DMS79 (cell line): ENCODE data around the gene SETDB1.

ENCODE experiments used
- DNase-seq: peaks from one replicate; lab custom pipeline; 2025; lab: John Stamatoyannopoulos, UW

Gene SETDB1

GRCh38 chr1:150976401-150976821 is 50.2 kb downstream of the SETDB1 start:
- no peak for DNase-seq

GRCh38 chr1:150976879-150977694 is 50.9 kb downstream of the SETDB1 start:
- no peak for DNase-seq

DNA sequence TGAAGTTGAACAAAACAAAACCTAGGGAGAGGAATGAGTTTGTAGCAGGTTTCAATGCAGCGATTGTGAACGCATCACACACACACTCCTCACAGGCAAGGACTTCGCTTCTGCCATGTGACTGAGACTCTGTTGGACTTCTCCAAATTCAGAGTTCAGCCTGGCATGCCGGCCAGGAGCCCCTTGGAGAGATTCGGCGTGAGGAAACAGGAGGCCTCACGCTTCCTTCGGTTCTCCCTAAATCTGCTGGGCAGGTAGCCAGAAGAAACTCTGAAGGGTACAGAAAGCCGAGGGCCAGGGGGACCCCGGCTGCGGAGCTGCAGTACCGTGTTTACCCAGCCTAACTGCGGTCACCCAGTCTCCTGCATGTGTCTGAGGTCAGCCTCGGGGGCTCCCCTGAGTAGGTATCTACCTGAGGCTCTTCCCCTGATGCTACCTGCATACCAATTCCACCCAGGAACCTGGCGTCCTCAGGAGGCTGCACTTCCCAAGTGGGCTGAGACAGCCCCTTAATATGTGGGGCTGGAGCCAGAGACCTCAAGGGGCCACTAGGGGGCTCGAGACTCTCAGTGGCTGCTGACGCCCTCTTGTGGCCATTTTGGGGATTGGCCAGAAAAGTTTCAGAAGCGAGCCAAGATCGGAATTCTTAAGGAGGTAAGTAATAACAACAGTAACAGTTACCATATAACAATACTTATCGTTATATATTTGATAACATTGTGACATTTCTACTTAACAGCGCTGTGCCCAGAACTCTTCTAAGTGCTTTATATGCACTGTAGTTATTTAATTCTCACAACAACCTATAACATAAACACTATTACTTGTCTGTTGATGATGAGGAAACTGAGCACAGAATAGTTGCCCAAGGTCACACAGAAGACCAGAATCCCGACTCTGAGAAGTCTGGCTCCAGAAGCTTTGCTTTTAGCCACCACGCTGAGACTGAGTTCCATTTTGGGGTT is 53.2 kb downstream of the SETDB1 start:
- DNase-seq, result peak; percentile 75

DNA sequence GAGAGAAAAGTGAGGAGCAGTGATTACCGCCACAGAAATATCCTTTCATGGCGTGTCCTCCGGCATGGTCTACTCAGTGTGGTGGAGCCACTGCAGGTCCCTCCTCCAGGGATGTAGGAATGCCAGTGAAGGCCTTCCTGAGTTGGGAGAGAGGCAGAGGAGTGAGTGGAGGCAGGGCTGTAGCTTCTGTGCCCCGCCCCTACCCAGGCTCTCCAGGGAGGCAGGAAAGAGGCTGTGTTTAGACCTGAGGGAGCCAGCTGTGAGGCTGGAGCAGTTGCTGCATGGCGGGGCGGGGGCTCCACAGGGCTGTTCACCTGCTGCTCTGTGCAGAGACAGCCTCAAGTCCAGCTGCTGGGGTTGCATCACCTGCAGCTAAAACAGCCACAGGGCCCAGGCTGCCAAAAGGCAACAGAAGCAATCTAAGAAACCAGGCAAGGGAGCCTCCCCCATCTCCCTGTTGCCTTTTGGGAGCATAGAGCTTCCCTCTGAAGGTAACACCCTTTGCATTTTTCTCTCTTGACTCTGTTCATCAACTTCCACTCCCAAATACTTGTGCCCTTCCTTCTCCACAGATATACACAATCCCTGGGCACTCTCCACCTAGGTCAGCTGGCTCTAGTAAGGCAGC is 55.1 kb downstream of the SETDB1 start:
- DNase-seq, result peak; percentile 79

DNA sequence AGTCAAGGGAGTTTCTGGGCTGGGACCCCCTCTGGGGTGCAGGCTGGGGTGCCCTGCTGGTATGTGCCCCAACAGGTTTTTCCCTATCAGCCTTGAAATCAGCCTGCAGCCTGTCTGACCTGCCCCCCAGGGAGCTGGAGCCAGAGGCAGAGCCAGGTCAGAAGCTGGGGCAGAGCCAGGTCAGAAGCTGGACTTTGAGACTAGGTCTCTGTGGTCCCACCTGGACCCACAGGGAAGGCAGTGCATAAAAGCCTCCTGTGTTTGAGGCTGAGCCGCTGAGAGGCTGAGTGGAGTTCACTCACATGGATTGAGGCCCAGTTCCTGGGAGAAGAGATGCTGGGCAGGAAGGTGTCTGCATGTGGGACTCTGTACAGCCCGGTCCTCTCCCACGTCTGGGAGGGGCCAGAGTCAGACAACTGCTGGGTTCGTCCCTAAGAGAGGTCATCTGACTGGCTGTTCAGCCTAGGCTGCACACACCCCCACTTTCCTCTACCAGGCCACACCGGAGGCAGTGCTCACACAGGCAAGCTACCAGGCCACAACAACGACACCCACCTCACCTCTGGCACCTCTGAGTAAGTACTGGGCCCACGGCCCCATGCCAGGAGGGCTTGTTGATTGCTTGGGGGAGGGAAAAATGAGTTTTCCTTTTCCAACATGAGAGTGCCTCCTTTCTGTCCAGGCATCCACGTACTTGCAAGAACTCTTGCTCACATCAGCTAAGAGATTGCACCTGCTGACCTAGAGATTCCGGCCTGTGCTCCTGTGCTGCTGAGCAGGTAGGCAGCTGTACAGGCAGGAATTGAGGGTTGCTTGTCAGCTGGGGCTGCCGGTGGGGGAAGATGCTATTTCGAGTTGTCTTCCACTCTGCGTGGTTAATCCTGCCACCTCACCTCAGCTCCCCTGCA is 55.9 kb downstream of the SETDB1 start, which contains the start of gene ANXA9:
TSS of gene ANXA9 (plus strand) at position 488 of the 908 bp plus-strand sequence. CDS start 814 bp downstream, outside the sequence.
- DNase-seq, result no peak

- DNase-seq, result no peak
These were observed 59.1 kb downstream of the SETDB1 start for GRCh38 chr1:150985179-150985825.

DNA sequence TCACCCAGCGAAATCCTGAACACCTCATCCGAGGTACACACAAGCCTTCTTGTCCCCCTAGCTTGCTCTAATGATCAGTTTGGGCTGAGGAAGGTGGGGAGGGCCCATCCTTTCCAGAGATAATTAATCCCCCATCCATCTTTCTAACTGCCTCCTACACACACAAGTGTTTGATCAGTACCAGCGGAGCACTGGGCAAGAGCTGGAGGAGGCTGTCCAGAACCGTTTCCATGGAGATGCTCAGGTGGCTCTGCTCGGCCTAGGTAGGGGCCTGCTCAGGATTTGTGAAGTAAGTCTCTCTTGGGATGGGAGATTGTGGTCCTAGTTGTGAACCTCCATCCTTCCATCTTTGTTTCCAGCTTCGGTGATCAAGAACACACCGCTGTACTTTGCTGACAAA is 61.8 kb downstream of the SETDB1 start:
- DNase-seq, result peak; percentile 56

DNA sequence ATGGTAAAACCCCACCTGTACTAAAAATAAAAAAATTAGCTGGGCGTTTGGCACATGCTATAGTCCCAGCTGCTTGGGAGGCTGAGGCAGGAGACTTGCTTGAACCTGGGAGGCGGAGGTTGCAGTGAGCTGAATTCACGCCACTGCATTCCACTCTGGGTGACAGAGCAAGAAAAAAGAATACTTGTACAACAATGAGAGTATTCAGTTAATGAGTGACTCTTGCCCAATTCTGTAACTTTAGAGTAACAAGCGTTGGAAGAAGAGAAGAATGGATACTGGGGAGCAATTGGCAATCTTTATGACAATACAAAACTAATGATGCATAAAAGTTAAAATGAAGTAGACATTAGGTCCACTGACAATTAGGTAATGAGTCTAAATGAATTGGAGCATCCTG is 66.5 kb downstream of the SETDB1 start:
- DNase-seq, result no peak

GRCh38 chr1:150994248-150994647 is 68.1 kb downstream of the SETDB1 start:
- no peak for DNase-seq

- DNase-seq, result no peak
These were observed 69.3 kb downstream of the SETDB1 start for GRCh38 chr1:150995460-150995859.

- no peak for DNase-seq
These were observed 69.7 kb downstream of the SETDB1 start for GRCh38 chr1:150995896-150996295.

DNA sequence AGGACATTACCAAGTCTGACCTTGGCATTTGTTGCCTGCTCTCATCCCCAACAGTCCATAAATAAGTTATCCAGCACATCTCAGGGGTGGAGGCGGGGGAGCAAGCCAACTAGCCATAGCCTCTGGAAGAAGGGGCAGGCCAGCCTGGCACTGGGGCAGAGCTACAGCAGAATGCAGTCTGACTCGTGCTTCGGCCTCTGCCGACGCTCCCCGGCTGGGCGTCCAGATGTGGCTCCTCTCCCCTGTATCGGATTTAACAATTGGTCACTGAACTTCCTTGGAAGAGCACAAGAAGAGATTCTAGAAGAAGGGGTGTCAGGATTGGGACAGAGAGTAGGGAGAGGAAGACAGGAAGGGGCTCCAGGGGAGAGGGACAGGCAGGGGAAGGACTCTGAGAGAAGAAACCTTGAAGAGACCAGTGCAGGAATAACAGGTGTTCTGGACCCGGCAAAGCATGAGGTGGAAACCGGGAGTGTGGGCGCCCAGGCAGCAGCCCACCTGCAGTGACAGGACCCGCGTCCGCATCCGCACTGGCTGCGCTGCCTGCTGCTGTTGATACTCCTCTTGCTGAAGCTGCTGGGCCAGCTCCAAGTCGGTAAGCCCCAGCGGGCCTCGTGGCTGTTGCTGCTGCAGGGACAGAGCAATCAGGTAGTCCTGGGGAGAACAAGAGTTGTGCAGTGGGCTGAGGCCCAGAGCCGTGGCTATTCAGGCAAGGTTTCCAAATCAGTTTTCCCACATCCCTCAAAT is 71.1 kb downstream of the SETDB1 start:
- DNase-seq, result no peak

GRCh38 chr1:150997949-150998348 is 71.8 kb downstream of the SETDB1 start:
- no peak for DNase-seq

DNA sequence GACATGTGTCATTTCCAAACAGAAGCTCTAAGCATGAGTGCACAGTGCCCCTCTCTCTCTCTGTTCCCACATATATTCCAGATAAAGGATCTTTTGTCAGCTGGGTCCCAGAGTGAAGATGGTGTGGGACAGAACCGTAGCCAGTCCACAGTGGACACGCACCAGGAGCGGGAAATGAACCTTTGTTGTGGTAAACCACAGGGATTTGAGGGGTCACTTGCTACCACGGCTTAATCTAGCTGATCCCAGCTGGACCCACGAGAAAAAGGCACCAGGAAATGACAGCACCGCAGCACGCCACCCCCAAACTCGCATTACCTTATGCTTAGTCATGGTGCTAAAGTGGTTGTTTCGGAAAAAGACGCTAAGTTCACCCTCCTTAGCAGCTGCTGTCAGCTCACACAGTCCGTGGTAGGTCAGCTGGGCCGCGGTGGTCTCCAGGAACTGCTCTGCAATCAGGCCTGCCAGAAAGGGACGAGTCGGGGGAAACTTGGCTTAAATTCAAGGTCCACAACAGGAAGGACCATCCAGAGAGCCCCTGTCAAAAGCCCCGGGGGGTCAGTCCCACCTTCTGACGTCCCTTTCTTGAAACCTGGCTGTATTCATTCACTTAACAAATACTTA is 73.0 kb downstream of the SETDB1 start:
- DNase-seq, result no peak

DNA sequence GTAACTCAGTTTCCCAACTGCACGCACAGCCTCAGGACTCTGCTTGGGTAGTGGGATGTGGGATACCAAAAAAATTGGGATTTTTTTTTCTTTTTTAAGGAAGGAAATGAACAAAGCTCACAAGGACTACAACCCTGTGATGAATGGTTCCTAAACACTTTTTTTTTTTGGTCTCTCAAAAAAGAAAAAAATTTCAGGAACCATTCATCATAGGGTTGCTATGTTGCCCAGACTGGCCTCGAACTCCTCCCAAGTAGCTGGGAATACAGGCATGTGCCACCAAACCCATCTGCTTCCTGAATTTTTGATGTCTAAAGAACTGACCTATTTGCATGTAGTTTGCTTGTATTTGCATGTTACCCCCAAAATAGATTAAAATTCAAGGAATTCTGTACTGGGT is 73.8 kb downstream of the SETDB1 start:
- no peak for DNase-seq

DNA sequence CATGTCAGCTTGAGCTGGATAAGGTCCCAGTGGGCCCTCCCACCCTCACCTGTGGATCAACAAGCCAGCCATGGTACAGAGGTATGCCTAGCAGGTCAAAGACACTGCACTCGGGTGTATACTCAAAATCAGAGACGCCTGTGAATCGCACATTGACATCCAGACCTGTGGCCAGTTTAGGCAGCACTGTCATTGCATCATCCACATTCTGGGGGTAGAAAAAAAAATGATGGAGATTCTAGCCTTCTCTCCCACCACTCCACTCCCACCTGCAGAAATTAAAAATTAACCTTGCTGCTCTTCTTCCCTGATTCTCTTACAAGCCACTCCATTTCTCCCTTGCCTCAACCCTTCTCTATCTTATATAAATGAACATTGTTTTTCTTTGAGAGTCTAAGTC is 74.2 kb downstream of the SETDB1 start:
- no peak for DNase-seq

DNA sequence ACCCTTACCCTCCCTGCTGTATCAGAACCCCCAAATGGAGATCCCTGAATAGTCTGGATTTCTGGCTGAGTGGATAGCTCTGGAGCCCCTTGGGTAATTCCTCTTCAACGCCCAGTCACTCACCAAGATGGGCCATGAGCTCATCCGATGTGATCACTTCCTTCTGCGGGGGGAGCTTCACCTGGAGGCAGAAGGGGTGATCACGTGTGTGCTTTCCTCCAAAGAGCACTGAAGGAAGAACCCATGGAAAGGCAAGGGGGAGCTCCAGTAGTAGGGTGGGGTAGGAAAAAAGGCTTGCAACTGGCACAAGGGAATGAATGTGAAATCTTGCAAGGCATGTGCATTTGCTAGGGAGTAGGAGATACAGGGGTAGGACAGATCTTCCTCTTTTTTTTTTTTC is 75.4 kb downstream of the SETDB1 start:
- no peak for DNase-seq

DNA sequence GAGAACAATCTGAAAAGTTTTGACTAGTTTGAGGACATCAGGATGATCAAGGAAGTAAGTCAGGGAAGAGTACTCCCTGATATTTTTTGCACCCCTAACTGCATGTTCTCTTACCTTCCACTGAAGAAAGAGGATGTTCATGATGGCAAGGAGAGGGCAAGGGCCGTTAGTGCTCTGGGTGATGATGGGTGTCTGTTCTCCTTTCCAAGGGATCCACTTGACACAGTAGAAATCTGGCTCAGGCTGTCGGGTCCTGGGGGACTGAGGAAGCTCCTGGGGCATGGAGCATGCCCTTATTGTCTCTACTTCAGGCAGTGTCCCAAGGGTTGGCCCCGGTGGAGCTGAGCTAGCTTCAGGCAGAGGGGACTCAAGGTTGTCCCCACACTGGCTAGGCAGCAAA is 75.9 kb downstream of the SETDB1 start:
- DNase-seq, result no peak

DNA sequence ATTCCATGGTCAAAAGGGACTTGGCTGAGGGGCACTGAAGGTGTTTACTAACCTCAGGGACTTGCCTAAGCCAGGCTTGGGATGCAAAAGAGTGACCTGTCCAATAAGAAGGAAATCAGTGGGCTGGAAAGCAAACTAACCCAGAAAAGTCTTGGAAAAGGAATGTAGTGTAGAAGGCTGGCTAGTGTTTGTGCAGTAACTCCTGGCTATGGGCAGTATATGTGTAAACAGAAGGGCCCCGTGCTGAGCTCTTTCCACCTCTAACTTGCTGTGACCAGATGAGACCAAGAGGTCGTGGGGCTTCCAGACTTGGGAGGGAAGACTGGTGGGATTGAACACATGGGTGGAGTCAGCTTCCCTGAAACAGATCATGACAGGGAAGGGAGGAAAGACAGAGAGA is 76.4 kb downstream of the SETDB1 start:
- no peak for DNase-seq

- no peak for DNase-seq
These were observed 77.0 kb downstream of the SETDB1 start for GRCh38 chr1:151003180-151003579.
